Esophagus muscularis mucosa (tissue), 4 donors: Measurements from ENCODE around the gene CKLF. TPM values are rescaled to one million over a fixed set of nuclear protein-coding genes. Genes with fewer than 3 reads are reported as not detected.
"Not testable (repeated sequence)": the region's sequence is repeated elsewhere in the genome, so short reads cannot be mapped to it uniquely, and the experiment has no call there.

Experiments
- DNase-seq: peaks from one replicate; pipeline ENCODE4 v3.0.0-alpha.2; 2017; ENCODE audit errors: extremely low spot score
- H3K27ac ChIP-seq, 4 donors: fragments of 200-600 bp; sonication (generic); replicated peaks in 1 of 4; 1 replicate in 3 of 4; 2 replicates in 1 of 4; pipeline ENCODE4 v1.5.1; 2016 to 2019; ENCODE audit warnings: mild to moderate bottlenecking in 1 of 4
- H3K27me3 ChIP-seq, 4 donors: fragments of 200-600 bp; sonication (generic); one replicate each; pipeline versions ENCODE4 v1.5.1 to v1.6.0; 2016 to 2019
- H3K36me3 ChIP-seq, 4 donors: fragments of 200-600 bp; sonication (generic); one replicate each; pipeline ENCODE4 v1.5.1; 2016 to 2019
- H3K4me1 ChIP-seq, 4 donors: fragments of 200-600 bp; sonication (generic); one replicate each; pipeline ENCODE4 v1.5.1; 2016 to 2019
- H3K4me3 ChIP-seq, 4 donors: fragments of 200-600 bp; sonication (generic); 1 replicate in 2 of 4; 2 replicates in 2 of 4; pipeline ENCODE4 v1.5.1; 2016 to 2019; ENCODE audit warnings: mild to moderate bottlenecking in 4 of 4, moderate library complexity in 1 of 4
- H3K9me3 ChIP-seq, 4 donors: fragments of 200-600 bp; sonication (generic); 1 replicate in 3 of 4; 2 replicates in 1 of 4; pipeline ENCODE4 v1.5.1; 2016 to 2019
- EP300 ChIP-seq: sonication (generic); formaldehyde crosslinking; IDR thresholded peaks from one replicate; pipeline ENCODE4 v1.6.1; 2017; ENCODE audit warnings: antibody characterized with exemption
- POLR2A ChIP-seq: fragments of 450-650 bp; IDR thresholded peaks from one replicate; pipeline ENCODE4 v1.6.1; 2017; ENCODE audit warnings: antibody characterized with exemption, moderate library complexity, mild to moderate bottlenecking, low read depth
- POLR2AphosphoS5 ChIP-seq, 2 donors: sonication (generic); formaldehyde crosslinking; IDR thresholded peaks; one replicate each; pipeline ENCODE4 v1.6.1; 2017; ENCODE audit warnings: antibody characterized with exemption in 2 of 2
- WGBS: methylation state at CpG from one replicate; pipeline ENCODE4 v1.1.5; 2018; 5-methylcytosine and 5-hydroxymethylcytosine counted together
- intact Hi-C: fragments of 100-400 bp; cut with DNase I; formaldehyde crosslinking; loops from one replicate; pipeline ENCODE4 v1.15.1; 2023
- total RNA-seq, 4 donors: library from RNA; depleted of rRNA; stranded (reverse); fragments of >200 nt; gene quantifications; one replicate each; pipeline versions ENCODE4 v1.1.0 to v1.2.1, GENCODE V29; 2016
- TF ChIP-seq, protein P1 (sequence below), 3 experiments: fragments of 200-600 bp in 2 of 3; fragments of 450-650 bp in 1 of 3; sonication (generic) in 2 of 3; IDR thresholded peaks; one replicate each; pipeline ENCODE4 v1.5.1; 2017 to 2019; ENCODE audit warnings: antibody characterized with exemption in 3 of 3, mild to moderate bottlenecking in 2 of 3, moderate library complexity in 1 of 3

The CKLF gene
- total RNA-seq, 4 donors from 2014 or later, result 18.1 to 28.2 (median 24.2) TPM

- Histone ChIP-seq H3K36me3 (peaks cover 7 to 23% (median 22%) of the 10 kb centered on the region in 4 donors), H3K4me1 (peaks cover 25 to 51% (median 48%) of the 10 kb centered on the region in 4 donors), H3K27me3 (peaks cover 0 to 49% (median 0%) of the 10 kb centered on the region in 4 donors), H3K9me3 (no peaks in the 10 kb centered on the region), H3K27ac (peak overlapping the region; percentile 82 to 89 (median 84)), H3K4me3 (peak overlapping the region; percentile 64 to 91 (median 72))
- intact Hi-C loops, result loop anchor here (5.0 kb wide), 3 partner anchors 119 to 261 kb away; partner anchors contain the start of gene DYNC1LI2
- DNase-seq, result no peak
- 68% methylated on average over 9 of the region's 10 CpGs for WGBS
- no peak for TF ChIP-seq EP300
- no peak for TF ChIP-seq POLR2AphosphoS5 (IDR thresholded peaks at IDR 0.05)
- TF ChIP-seq, protein P1, sequence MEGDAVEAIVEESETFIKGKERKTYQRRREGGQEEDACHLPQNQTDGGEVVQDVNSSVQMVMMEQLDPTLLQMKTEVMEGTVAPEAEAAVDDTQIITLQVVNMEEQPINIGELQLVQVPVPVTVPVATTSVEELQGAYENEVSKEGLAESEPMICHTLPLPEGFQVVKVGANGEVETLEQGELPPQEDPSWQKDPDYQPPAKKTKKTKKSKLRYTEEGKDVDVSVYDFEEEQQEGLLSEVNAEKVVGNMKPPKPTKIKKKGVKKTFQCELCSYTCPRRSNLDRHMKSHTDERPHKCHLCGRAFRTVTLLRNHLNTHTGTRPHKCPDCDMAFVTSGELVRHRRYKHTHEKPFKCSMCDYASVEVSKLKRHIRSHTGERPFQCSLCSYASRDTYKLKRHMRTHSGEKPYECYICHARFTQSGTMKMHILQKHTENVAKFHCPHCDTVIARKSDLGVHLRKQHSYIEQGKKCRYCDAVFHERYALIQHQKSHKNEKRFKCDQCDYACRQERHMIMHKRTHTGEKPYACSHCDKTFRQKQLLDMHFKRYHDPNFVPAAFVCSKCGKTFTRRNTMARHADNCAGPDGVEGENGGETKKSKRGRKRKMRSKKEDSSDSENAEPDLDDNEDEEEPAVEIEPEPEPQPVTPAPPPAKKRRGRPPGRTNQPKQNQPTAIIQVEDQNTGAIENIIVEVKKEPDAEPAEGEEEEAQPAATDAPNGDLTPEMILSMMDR (IDR thresholded peaks at IDR 0.05), result no peak
- TF ChIP-seq POLR2A, result no peak
Observed at GRCh38 chr16:66605979-66606751, 53.8 kb downstream of the CKLF start.

DNA sequence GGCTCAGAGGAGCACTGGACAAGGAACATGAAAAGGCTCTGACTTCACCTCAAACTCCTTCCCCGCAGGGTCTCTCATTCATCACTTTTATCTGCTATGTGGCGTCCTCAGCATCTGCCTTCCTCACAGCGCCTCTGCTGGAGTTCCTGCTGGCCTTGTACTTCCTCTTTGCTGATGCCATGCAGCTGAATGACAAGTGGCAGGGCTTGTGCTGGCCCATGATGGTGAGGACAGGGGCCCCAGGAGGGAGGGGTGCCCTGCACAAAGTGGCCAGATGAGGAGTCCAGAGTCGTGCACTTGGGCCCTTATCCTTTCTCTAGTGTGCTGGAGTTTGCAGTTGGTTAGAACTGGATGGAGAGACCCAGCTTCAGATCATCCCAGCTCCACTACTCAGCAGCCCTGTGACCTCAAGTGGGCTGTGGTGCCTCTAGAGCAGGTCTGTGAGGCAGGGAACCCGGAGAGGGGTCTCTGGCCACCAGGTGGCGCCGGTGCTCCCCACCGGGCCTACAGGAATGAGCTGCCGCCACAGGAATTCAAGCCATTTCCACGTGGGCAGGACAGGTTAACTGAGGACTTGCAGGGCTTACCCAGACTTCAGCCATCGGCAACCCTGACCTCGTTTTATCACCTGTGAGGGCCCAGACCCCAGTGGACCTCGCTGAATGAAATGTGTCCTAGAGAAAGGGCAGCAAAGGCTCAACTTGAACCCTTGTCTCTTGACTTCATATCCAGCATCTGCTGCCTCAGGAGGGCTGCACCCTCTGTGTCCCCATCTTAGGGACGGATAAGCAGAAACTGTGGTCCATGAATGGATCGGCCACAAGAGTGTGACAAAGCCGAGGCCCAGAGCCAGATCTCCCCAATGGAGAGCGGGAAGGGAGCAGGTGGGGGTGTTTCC lies 56.1 kb downstream of the CKLF start:
- H3K4me3 ChIP-seq, result no peak overlapping the region
- no peak for DNase-seq
- H3K27ac ChIP-seq, result peak overlapping the region in 3 of 4 donors; percentile 3 to 34 (median 28)
- peaks cover 24 to 46% (median 44%) of the 10 kb centered on the region in 4 donors for H3K4me1 ChIP-seq
- WGBS, result 41% methylated on average over 13 of the region's 17 CpGs
- TF ChIP-seq POLR2AphosphoS5 (IDR thresholded peaks at IDR 0.05), result peak in 1 of 2 donors; percentile 45
- no peak for TF ChIP-seq EP300
- TF ChIP-seq, protein P1 (IDR thresholded peaks at IDR 0.05), result peak; percentile 79 to 95 (median 83)
- H3K27me3 ChIP-seq, result peaks cover 0 to 27% (median 0%) of the 10 kb centered on the region in 4 donors
- intact Hi-C loops, result loop anchor here (5.0 kb wide), 3 partner anchors 121 to 259 kb away; partner anchors contain the start of gene DYNC1LI2
- peaks cover 7 to 46% (median 43%) of the 10 kb centered on the region in 4 donors for H3K36me3 ChIP-seq
- H3K9me3 ChIP-seq, result no peaks in the 10 kb centered on the region

- Histone ChIP-seq H3K4me1 (peaks cover 18 to 40% (median 38%) of the 10 kb centered on the region in 4 donors), H3K27ac (peak overlapping the region in 3 of 4 donors; percentile 3 to 34 (median 28)), H3K4me3 (no peak overlapping the region), H3K36me3 (peaks cover 7 to 52% (median 48%) of the 10 kb centered on the region in 4 donors), H3K9me3 (no peaks in the 10 kb centered on the region), H3K27me3 (peaks cover 0 to 21% (median 0%) of the 10 kb centered on the region in 4 donors)
- intact Hi-C loops, result loop anchor here (5.0 kb wide), 3 partner anchors 122 to 258 kb away; partner anchors contain the start of gene DYNC1LI2
- TF ChIP-seq, protein P1 (IDR thresholded peaks at IDR 0.05), result no peak
- TF ChIP-seq POLR2AphosphoS5 (IDR thresholded peaks at IDR 0.05) (no peak), POLR2A (no peak), EP300 (no peak)
- 84% methylated on average over 9 of the region's 12 CpGs for WGBS
- no peak for DNase-seq
Observed at GRCh38 chr16:66609139-66609510, 56.7 kb downstream of the CKLF start.

- TF ChIP-seq, protein P1 (IDR thresholded peaks at IDR 0.05), result no peak
- TF ChIP-seq POLR2AphosphoS5 (IDR thresholded peaks at IDR 0.05) (no peak), POLR2A (no peak), EP300 (no peak)
- intact Hi-C loops, result no loop called here
- Histone ChIP-seq H3K4me3 (no peak overlapping the region), H3K27me3 (peaks cover 0 to 9% (median 0%) of the 10 kb centered on the region in 4 donors), H3K36me3 (peaks cover 7 to 60% (median 54%) of the 10 kb centered on the region in 4 donors), H3K27ac (no peak overlapping the region), H3K9me3 (no peaks in the 10 kb centered on the region), H3K4me1 (peaks cover 18 to 31% (median 27%) of the 10 kb centered on the region in 4 donors)
- 77% methylated on average over 10 of the region's 14 CpGs for WGBS
- DNase-seq, result no peak
Observed at GRCh38 chr16:66610111-66610820, 57.9 kb downstream of the CKLF start.

DNA sequence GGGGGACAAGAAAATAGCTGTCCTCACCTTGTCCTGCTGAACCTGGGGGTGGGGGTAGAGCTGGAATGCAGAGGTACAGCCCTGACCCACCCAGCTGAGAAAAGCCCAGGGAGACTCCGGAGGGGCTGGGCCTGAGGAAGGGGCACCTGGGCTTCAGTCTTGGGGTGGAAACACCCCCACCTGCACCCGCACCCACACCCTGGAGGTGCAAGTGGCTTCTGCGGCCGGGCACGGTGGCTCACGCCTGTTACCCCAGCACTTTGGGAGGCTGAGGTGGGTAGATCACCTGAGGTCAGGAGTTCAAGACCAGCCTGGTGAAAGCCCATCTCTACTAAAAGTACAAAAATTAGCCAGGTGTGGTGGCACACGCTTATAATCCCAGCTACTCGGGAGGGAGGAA lies 59.5 kb downstream of the CKLF start:
- H3K36me3 ChIP-seq, result peaks cover 7 to 64% (median 55%) of the 10 kb centered on the region in 4 donors
- intact Hi-C loops, result not testable (repeated sequence)
- WGBS, result 86% methylated on average over 3 of the region's 8 CpGs

More for the DNA sequence above, 59.5 kb downstream of the CKLF start:
- H3K9me3 ChIP-seq, H3K4me3 ChIP-seq, H3K27ac ChIP-seq, H3K27me3 ChIP-seq, DNase-seq: not testable (repeated sequence)
- peaks cover 9 to 17% (median 13%) of the 10 kb centered on the region in 4 donors for H3K4me1 ChIP-seq
